HepG2 (cell line): ENCODE data around the gene KLHDC4. TPM values are rescaled to one million over a fixed set of nuclear protein-coding genes. Genes with fewer than 3 reads are reported as not detected.
A peak's percentile ranks its signal among the peaks of the same experiment; 100 is the strongest.

ENCODE experiments used
- ARID2 ChIP-seq: sonication (generic); formaldehyde crosslinking; IDR thresholded peaks from 2 replicates; pipeline ENCODE4 v1.8.1; 2022; ENCODE audit warnings: mild to moderate bottlenecking, missing genetic modification reagents, borderline replicate concordance
- ATM ChIP-seq: fragments of 450-650 bp; IDR thresholded peaks from 2 replicates; pipeline ENCODE4 v1.7.1; 2017; ENCODE audit warnings: mild to moderate bottlenecking, borderline replicate concordance
- CCDC6 ChIP-seq: sonication (generic); formaldehyde crosslinking; IDR thresholded peaks from 2 replicates; pipeline ENCODE4 v1.8.1; 2022; ENCODE audit warnings: mild to moderate bottlenecking, missing genetic modification reagents, moderate library complexity
- CREB1 ChIP-seq, 2 experiments: fragments of 450-650 bp in 1 of 2; IDR thresholded peaks; 2 replicates each; pipeline ENCODE4 v1.6.1; 2016 to 2017; ENCODE audit warnings: control low read depth in 1 of 2, mild to moderate bottlenecking in 1 of 2, missing compliant biosample characterization in 1 of 2, missing genetic modification characterization in 1 of 2
- EP300 ChIP-seq, 3 experiments: sonication (generic) in 1 of 3; formaldehyde crosslinking in 1 of 3; IDR thresholded peaks; 2 replicates each; pipeline versions ENCODE4 v1.5.1 to v1.6.1; 2011 to 2020; ENCODE audit warnings: low read depth in 2 of 3, low read length in 2 of 3, borderline replicate concordance in 1 of 3, improper control_type of control experiment in 1 of 3, mild to moderate bottlenecking in 1 of 3, missing genetic modification reagents in 1 of 3, moderate library complexity in 1 of 3
- FOSL2 ChIP-seq: sonication (generic); formaldehyde crosslinking; IDR thresholded peaks from 2 replicates; pipeline ENCODE4 v1.4.0; 2020; ENCODE audit warnings: missing genetic modification reagents
- ISX ChIP-seq: sonication (generic); formaldehyde crosslinking; conservative IDR thresholded peaks from 2 replicates; pipeline ENCODE4 v1.5.0; 2020; ENCODE audit warnings: missing genetic modification reagents
- KDM3A ChIP-seq: IDR thresholded peaks from 2 replicates; pipeline ENCODE4 v1.6.1; 2018; ENCODE audit warnings: low read depth, missing compliant biosample characterization
- MAFK ChIP-seq, 2 experiments: IDR thresholded peaks in 1 of 2; conservative IDR thresholded peaks in 1 of 2; 2 replicates each; pipeline ENCODE4 v1.6.1; 2011; ENCODE audit warnings: improper control_type of control experiment in 2 of 2, low read length in 2 of 2
- MBNL3 ChIP-seq: fragments of 250-450 bp; sonication (Bioruptor Pico); conservative IDR thresholded peaks from 2 replicates; pipeline ENCODE4 v1.8.0; 2022; ENCODE audit warnings: mild to moderate bottlenecking, inconsistent platforms
- NPAS2 ChIP-seq: sonication (generic); formaldehyde crosslinking; IDR thresholded peaks from 2 replicates; pipeline ENCODE4 v1.8.0; 2022; ENCODE audit warnings: mild to moderate bottlenecking, missing genetic modification reagents, borderline replicate concordance
- RBFOX2 ChIP-seq: fragments of 200-400 bp; formaldehyde crosslinking; IDR thresholded peaks from 2 replicates; pipeline ENCODE4 v1.6.1; 2017; ENCODE audit warnings: low read depth, mild to moderate bottlenecking, low read length
- SMARCE1 ChIP-seq: fragments of 450-650 bp; IDR thresholded peaks from 2 replicates; pipeline ENCODE4 v1.6.1; 2017; ENCODE audit warnings: borderline replicate concordance
- TARDBP ChIP-seq: sonication (generic); formaldehyde crosslinking; IDR thresholded peaks from 2 replicates; pipeline ENCODE4 v1.8.0; 2022; ENCODE audit warnings: mild to moderate bottlenecking, missing genetic modification reagents
- TMF1 ChIP-seq: sonication (generic); formaldehyde crosslinking; IDR thresholded peaks from 2 replicates; pipeline ENCODE4 v1.8.1; 2022; ENCODE audit warnings: low read depth, missing genetic modification reagents
- ZFP36L2 ChIP-seq: sonication (generic); formaldehyde crosslinking; IDR thresholded peaks from 2 replicates; pipeline ENCODE4 v1.4.0; 2020; ENCODE audit warnings: missing genetic modification reagents
- ZNF3 ChIP-seq: IDR thresholded peaks from 2 replicates; pipeline ENCODE4 v1.7.0; 2017; ENCODE audit warnings: inconsistent platforms
- ZNF660 ChIP-seq: sonication (generic); formaldehyde crosslinking; IDR thresholded peaks from 2 replicates; pipeline ENCODE4 v1.5.1; 2020; ENCODE audit warnings: mild to moderate bottlenecking, low read depth, missing genetic modification reagents, borderline replicate concordance
- polyA plus RNA-seq, 8 experiments: library from polyadenylated mRNA; depleted of rRNA in 3 of 8; stranded (reverse) in 7 of 8; unstranded in 1 of 8; fragments of >200 nt; fragmentation: Illumina TruSeq in 4 of 8; extraction: Trizol in 4 of 8; gene quantifications; 2 replicates each; pipeline versions ENCODE4 v1.2.1 to v1.2.3, GENCODE V29; 2011 to 2016; ENCODE audit warnings: low read depth in 4 of 8, missing spikeins in 1 of 8, mixed read lengths in 1 of 8; ENCODE audit not compliant: insufficient read depth in 1 of 8
- total RNA-seq, 5 experiments: library from RNA; depleted of rRNA; stranded (reverse); fragments of >200 nt; fragmentation: Illumina TruSeq; extraction: Trizol; gene quantifications; 2 replicates each; pipeline ENCODE4 v1.2.3, GENCODE V29; 2016; ENCODE audit warnings: low read depth in 1 of 5
- TF ChIP-seq, protein P1 (sequence below): sonication (generic); formaldehyde crosslinking; IDR thresholded peaks from 2 replicates; pipeline ENCODE4 v1.4.0; 2020; ENCODE audit warnings: missing genetic modification reagents, borderline replicate concordance
- TF ChIP-seq, protein P2 (sequence below): conservative IDR thresholded peaks from 2 replicates; pipeline ENCODE4 v1.6.1; 2018; ENCODE audit warnings: missing genetic modification reagents
- TF ChIP-seq, protein P3 (sequence below): sonication (generic); formaldehyde crosslinking; IDR thresholded peaks from 2 replicates; pipeline ENCODE4 v1.4.0; 2020; ENCODE audit warnings: missing genetic modification reagents, borderline replicate concordance
- TF ChIP-seq, protein P4 (sequence below): sonication (generic); formaldehyde crosslinking; IDR thresholded peaks from 2 replicates; pipeline ENCODE4 v1.8.1; 2022; ENCODE audit warnings: low read depth, mild to moderate bottlenecking, missing genetic modification reagents
- TF ChIP-seq, protein P5 (sequence below): IDR thresholded peaks from 2 replicates; pipeline ENCODE4 v1.6.1; 2012; ENCODE audit warnings: inconsistent platforms

KLHDC4 gene
- total and polyA plus RNA-seq, 2 of the 13 experiments (the other 11 are each of a cell fraction or from before 2014, with no cell fraction given): 18.7 to 31.8 TPM

DNA sequence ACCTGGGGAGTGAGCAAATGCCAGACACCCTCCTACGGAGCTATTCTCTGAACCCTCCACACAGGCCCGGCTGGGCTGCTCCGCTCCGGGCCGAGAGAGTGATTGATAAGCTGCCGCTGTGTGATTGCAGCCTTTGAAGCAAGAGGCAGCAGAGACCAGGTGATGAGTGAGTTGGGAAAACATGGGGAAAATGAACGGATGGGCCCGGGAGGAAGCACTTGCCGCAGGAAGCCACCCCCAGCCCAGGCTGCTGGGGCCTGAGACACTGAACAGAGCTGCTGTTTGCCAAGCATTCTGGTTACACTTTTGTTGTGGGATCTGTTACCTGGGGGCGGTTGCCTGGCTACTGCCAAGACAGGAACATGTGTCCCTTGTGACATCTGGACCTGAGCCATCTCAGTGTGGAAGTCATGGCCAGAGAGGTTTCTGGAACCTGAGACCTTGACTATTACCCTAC, 46.4 kb upstream of the KLHDC4 start (continued):
- TF ChIP-seq FOSL2 (CRISPR knock-in tag): peak; percentile 35; the same call in 1 of the 2 replicates
- TF ChIP-seq ZNF660: no peak
- no peak for TF ChIP-seq SMARCE1
- TF ChIP-seq, protein P1, sequence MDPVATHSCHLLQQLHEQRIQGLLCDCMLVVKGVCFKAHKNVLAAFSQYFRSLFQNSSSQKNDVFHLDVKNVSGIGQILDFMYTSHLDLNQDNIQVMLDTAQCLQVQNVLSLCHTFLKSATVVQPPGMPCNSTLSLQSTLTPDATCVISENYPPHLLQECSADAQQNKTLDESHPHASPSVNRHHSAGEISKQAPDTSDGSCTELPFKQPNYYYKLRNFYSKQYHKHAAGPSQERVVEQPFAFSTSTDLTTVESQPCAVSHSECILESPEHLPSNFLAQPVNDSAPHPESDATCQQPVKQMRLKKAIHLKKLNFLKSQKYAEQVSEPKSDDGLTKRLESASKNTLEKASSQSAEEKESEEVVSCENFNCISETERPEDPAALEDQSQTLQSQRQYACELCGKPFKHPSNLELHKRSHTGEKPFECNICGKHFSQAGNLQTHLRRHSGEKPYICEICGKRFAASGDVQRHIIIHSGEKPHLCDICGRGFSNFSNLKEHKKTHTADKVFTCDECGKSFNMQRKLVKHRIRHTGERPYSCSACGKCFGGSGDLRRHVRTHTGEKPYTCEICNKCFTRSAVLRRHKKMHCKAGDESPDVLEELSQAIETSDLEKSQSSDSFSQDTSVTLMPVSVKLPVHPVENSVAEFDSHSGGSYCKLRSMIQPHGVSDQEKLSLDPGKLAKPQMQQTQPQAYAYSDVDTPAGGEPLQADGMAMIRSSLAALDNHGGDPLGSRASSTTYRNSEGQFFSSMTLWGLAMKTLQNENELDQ (CRISPR knock-in tag): no peak
- TF ChIP-seq ATM: no peak
- no peak for TF ChIP-seq EP300 (IDR thresholded peaks at IDR 0.05; ENCODE audit: low read depth in 2 of 2, low read length in 2 of 2)
- TF ChIP-seq EP300 (CRISPR knock-in tag; IDR thresholded peaks at IDR 0.05; ENCODE audit: borderline replicate concordance): 0 out of 2 replicates have a peak, but pooled peaks have one; percentile 20
- TF ChIP-seq ARID2 (CRISPR knock-in tag): no peak
- no peak for TF ChIP-seq ZFP36L2 (CRISPR knock-in tag)
- no peak for TF ChIP-seq ZNF3 (CRISPR knock-in tag)
- no peak for TF ChIP-seq CREB1 (IDR thresholded peaks at IDR 0.05)
- TF ChIP-seq CREB1 (CRISPR knock-in tag; IDR thresholded peaks at IDR 0.05): no peak
- no peak for TF ChIP-seq KDM3A
- TF ChIP-seq, protein P2, sequence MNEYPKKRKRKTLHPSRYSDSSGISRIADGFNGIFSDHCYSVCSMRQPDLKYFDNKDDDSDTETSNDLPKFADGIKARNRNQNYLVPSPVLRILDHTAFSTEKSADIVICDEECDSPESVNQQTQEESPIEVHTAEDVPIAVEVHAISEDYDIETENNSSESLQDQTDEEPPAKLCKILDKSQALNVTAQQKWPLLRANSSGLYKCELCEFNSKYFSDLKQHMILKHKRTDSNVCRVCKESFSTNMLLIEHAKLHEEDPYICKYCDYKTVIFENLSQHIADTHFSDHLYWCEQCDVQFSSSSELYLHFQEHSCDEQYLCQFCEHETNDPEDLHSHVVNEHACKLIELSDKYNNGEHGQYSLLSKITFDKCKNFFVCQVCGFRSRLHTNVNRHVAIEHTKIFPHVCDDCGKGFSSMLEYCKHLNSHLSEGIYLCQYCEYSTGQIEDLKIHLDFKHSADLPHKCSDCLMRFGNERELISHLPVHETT (CRISPR knock-in tag): no peak
- TF ChIP-seq RBFOX2: no peak
- no peak for TF ChIP-seq NPAS2 (CRISPR knock-in tag)
- TF ChIP-seq ISX (CRISPR knock-in tag): no peak
- no peak for TF ChIP-seq MAFK (conservative IDR thresholded peaks at IDR 0.05 in 1 of 2, IDR thresholded peaks at IDR 0.05 in 1 of 2; ENCODE audit: low read length in 2 of 2)
- TF ChIP-seq, protein P3, sequence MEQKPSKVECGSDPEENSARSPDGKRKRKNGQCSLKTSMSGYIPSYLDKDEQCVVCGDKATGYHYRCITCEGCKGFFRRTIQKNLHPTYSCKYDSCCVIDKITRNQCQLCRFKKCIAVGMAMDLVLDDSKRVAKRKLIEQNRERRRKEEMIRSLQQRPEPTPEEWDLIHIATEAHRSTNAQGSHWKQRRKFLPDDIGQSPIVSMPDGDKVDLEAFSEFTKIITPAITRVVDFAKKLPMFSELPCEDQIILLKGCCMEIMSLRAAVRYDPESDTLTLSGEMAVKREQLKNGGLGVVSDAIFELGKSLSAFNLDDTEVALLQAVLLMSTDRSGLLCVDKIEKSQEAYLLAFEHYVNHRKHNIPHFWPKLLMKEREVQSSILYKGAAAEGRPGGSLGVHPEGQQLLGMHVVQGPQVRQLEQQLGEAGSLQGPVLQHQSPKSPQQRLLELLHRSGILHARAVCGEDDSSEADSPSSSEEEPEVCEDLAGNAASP (CRISPR knock-in tag): no peak
- no peak for TF ChIP-seq CCDC6 (CRISPR knock-in tag)
- TF ChIP-seq TARDBP (CRISPR knock-in tag): no peak
- TF ChIP-seq, protein P4, sequence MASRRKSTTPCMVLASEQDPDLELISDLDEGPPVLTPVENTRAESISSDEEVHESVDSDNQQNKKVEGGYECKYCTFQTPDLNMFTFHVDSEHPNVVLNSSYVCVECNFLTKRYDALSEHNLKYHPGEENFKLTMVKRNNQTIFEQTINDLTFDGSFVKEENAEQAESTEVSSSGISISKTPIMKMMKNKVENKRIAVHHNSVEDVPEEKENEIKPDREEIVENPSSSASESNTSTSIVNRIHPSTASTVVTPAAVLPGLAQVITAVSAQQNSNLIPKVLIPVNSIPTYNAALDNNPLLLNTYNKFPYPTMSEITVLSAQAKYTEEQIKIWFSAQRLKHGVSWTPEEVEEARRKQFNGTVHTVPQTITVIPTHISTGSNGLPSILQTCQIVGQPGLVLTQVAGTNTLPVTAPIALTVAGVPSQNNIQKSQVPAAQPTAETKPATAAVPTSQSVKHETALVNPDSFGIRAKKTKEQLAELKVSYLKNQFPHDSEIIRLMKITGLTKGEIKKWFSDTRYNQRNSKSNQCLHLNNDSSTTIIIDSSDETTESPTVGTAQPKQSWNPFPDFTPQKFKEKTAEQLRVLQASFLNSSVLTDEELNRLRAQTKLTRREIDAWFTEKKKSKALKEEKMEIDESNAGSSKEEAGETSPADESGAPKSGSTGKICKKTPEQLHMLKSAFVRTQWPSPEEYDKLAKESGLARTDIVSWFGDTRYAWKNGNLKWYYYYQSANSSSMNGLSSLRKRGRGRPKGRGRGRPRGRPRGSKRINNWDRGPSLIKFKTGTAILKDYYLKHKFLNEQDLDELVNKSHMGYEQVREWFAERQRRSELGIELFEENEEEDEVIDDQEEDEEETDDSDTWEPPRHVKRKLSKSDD (CRISPR knock-in tag): no peak
- TF ChIP-seq, protein P5, sequence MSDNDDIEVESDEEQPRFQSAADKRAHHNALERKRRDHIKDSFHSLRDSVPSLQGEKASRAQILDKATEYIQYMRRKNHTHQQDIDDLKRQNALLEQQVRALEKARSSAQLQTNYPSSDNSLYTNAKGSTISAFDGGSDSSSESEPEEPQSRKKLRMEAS: no peak
- no peak for TF ChIP-seq MBNL3 (CRISPR knock-in tag)
- TF ChIP-seq TMF1: no peak
